GM18909 (cell line): ENCODE results near the gene INVS.
A peak's percentile ranks its signal among the peaks of the same experiment; 100 is the strongest.
"Not testable (repeated sequence)": the region's sequence is repeated elsewhere in the genome, so short reads cannot be mapped to it uniquely, and the experiment has no call there.

Source experiments
- ATAC-seq: cut with Tn5 transposase; IDR thresholded peaks from one replicate; pipeline ENCODE4 v1.9.1; 2021; ENCODE audit warnings: mild to moderate bottlenecking; ENCODE audit not compliant: unreplicated experiment, poor library complexity

INVS gene

GRCh38 chr9:100111235-100111634 lies 12.2 kb downstream of the INVS start:
- ATAC-seq: no peak

- ATAC-seq: no peak
Observed at GRCh38 chr9:100112677-100113336, 13.8 kb downstream of the INVS start.

GRCh38 chr9:100117316-100117715 lies 18.3 kb downstream of the INVS start:
- ATAC-seq: no peak

GRCh38 chr9:100120286-100120685 lies 21.2 kb downstream of the INVS start:
- ATAC-seq: no peak

- no peak for ATAC-seq
Observed at GRCh38 chr9:100125236-100125635, 26.2 kb downstream of the INVS start.

GRCh38 chr9:100125910-100126309 lies 26.9 kb downstream of the INVS start:
- ATAC-seq: no peak

GRCh38 chr9:100126423-100126822 lies 27.4 kb downstream of the INVS start:
- ATAC-seq: no peak

- ATAC-seq: no peak
Observed at GRCh38 chr9:100129772-100130171, 30.7 kb downstream of the INVS start.

GRCh38 chr9:100131216-100131615 lies 32.2 kb downstream of the INVS start:
- no peak for ATAC-seq

- no peak for ATAC-seq
Observed at GRCh38 chr9:100131875-100132430, 32.9 kb downstream of the INVS start.

- ATAC-seq: no peak
Observed at GRCh38 chr9:100134731-100135130, 35.7 kb downstream of the INVS start.

GRCh38 chr9:100136799-100137198 lies 37.8 kb downstream of the INVS start:
- not testable (repeated sequence) for ATAC-seq

GRCh38 chr9:100140303-100140702 lies 41.3 kb downstream of the INVS start:
- ATAC-seq: not testable (repeated sequence)

GRCh38 chr9:100141862-100142261 lies 42.8 kb downstream of the INVS start:
- not testable (repeated sequence) for ATAC-seq

- ATAC-seq: not testable (repeated sequence)
Observed at GRCh38 chr9:100145167-100145934, 46.3 kb downstream of the INVS start.

- ATAC-seq: not testable (repeated sequence)
Observed at GRCh38 chr9:100145976-100146375, 46.9 kb downstream of the INVS start.

GRCh38 chr9:100150214-100150613 lies 51.2 kb downstream of the INVS start:
- no peak for ATAC-seq

- peak; percentile 82 for ATAC-seq
Observed at GRCh38 chr9:100160021-100160420, 61.0 kb downstream of the INVS start.

- ATAC-seq: no peak
Observed at GRCh38 chr9:100167176-100167575, 68.1 kb downstream of the INVS start.

GRCh38 chr9:100167915-100168654 lies 69.0 kb downstream of the INVS start:
- no peak for ATAC-seq

- ATAC-seq: no peak
Observed at GRCh38 chr9:100170085-100170484, 71.0 kb downstream of the INVS start.
